ENCODE data around the gene TMEM141. TPM values are rescaled to one million over a fixed set of nuclear protein-coding genes. Genes with fewer than 3 reads are reported as not detected.

TMEM141 gene
- total and polyA plus RNA-seq, 11 donors, result 45.6 to 122 (median 66.9) TPM

DNA sequence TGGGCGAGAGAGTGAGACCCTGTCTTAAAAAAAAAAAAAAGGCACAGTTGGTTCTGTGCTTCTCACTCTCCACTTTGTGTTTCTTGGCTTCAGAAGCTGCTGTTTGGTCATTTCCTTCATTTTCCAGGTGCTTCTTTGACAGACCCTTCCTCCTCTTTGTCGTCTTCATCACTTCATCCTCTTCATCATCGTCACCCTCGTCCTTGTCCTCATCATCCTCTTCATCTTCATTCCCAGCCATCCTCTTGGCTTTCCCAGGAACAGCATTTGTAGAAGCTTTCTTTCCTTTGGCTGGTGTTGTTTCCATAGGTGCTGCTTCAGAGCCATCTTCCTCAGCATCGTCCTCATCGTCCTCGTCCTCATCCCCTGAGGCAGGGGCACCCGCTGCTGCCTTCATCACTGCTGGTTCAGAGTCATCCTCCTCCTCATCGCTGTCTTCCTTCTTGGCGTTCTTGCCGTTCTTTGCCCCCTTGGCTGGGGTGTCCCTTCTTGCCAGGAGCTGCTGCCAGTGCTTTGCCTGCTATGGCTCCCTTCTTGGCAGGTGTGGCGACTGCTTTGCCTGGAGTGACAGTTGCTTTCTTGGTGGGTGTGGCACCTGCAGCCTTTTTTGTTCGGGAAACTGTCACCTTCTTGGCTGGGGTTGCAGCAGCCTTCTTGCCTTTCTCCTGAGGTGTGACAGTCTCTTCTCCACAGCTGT, 23.7 kb downstream of the TMEM141 start:
- WGBS, 4 donors, result 92 to 94% (median 94%) methylated on average over 13 of the region's 13 CpGs
- H3K27ac ChIP-seq, result no peak overlapping the region
- H3K36me3 ChIP-seq, result peaks cover 0 to 46% (median 23%) of the 10 kb centered on the region in 9 donors
- ATAC-seq, result no peak
- DNase-seq, result no peak
- no peak overlapping the region for H3K4me3 ChIP-seq
- peaks cover 0 to 17% (median 11%) of the 10 kb centered on the region in 12 donors for H3K4me1 ChIP-seq
- no peaks in the 10 kb centered on the region for H3K27me3 ChIP-seq
- no peaks in the 10 kb centered on the region for H3K9me3 ChIP-seq
- TF ChIP-seq POLR2A (IDR thresholded peaks at IDR 0.05), result no peak
- TF ChIP-seq, protein P1, sequence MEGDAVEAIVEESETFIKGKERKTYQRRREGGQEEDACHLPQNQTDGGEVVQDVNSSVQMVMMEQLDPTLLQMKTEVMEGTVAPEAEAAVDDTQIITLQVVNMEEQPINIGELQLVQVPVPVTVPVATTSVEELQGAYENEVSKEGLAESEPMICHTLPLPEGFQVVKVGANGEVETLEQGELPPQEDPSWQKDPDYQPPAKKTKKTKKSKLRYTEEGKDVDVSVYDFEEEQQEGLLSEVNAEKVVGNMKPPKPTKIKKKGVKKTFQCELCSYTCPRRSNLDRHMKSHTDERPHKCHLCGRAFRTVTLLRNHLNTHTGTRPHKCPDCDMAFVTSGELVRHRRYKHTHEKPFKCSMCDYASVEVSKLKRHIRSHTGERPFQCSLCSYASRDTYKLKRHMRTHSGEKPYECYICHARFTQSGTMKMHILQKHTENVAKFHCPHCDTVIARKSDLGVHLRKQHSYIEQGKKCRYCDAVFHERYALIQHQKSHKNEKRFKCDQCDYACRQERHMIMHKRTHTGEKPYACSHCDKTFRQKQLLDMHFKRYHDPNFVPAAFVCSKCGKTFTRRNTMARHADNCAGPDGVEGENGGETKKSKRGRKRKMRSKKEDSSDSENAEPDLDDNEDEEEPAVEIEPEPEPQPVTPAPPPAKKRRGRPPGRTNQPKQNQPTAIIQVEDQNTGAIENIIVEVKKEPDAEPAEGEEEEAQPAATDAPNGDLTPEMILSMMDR (IDR thresholded peaks at IDR 0.05), result no peak
- intact Hi-C loops (cut with DNase I), result loop anchor here in 1 of 10 donors (2.0 kb wide), 1 partner anchor 46 kb away; no protein-coding TSS in a partner anchor

- peaks cover 0 to 41% (median 23%) of the 10 kb centered on the region in 9 donors for H3K36me3 ChIP-seq
- H3K4me1 ChIP-seq, result peaks cover 0 to 12% (median 6%) of the 10 kb centered on the region in 12 donors
- intact Hi-C loops (cut with DNase I), result loop anchor here in 1 of 10 donors (2.0 kb wide), 1 partner anchor 45 kb away; no protein-coding TSS in a partner anchor
- no peak for TF ChIP-seq POLR2A (IDR thresholded peaks at IDR 0.05)
- TF ChIP-seq, protein P1 (IDR thresholded peaks at IDR 0.05), result no peak
- ATAC-seq, result no peak
- H3K27me3 ChIP-seq, result no peaks in the 10 kb centered on the region
- DNase-seq, result no peak
- H3K27ac ChIP-seq, result no peak overlapping the region
- no peak overlapping the region for H3K4me3 ChIP-seq
- no peaks in the 10 kb centered on the region for H3K9me3 ChIP-seq
- WGBS, 4 donors, result 0 to 64% (median 47%) methylated on average over 1 of the region's 1 CpG
These were observed 24.3 kb downstream of the TMEM141 start for GRCh38 chr9:136815422-136815782.

DNA sequence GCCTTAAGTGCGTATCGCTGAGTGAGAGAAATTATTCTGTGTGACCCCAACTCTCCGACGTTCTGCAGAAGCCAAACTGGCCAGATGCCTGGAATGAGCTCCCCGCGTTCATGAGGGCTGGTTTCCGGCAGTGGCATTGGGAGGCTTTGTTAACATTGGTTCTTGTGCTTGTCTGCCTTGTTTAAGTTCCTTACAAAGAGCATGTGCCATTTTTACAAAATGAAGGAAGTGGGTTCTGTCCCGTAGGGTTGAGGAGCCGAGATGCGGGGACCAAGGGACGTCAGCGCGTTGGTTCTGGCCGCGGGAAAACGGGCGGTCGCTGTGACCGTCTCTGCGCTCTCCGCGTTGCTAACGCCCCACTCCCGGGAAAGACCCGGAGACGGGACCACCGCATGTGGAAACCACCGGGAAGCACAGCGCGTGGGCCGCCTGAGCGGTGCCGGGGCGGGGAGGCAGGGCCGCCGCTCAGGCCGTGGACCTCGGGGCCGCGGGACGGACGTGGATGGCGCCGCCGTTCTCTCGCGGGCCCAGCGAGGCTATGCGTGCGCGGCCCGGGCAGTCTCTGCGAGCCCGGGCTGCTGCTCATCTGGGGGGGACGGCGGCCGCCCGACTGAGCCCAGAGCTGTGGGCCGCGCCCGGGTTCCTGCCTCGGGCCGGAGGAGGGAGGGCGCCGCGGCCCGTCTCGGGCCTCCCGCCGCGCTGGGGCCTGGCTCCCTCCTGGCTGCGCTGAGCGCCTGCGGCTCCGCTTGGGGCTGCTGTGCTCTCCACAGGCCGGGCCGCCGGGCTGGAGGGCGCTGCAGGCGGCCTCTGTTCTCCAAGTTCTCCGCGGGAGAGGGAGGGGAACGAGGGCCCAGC, 30.1 kb downstream of the TMEM141 start:
- ATAC-seq, result peak in 3 of 4 donors; percentile 63 to 72 (median 70)
- peak in 1 of 5 donors; percentile 21 for DNase-seq
- H3K9me3 ChIP-seq, result no peaks in the 10 kb centered on the region
- H3K36me3 ChIP-seq, result peaks cover 0 to 39% (median 31%) of the 10 kb centered on the region in 9 donors
- peak overlapping the region in 4 of 12 donors; percentile 4 to 59 (median 26) for H3K27ac ChIP-seq
- no peaks in the 10 kb centered on the region for H3K27me3 ChIP-seq
- 12 to 29% (median 22%) methylated on average over 48 to 83 of the region's 83 CpGs for WGBS, 4 donors
- TF ChIP-seq, protein P1 (IDR thresholded peaks at IDR 0.05), result peak in 1 of 12 donors; percentile 9
- no peak for TF ChIP-seq POLR2A (IDR thresholded peaks at IDR 0.05)
- peak overlapping the region in 11 of 12 donors; percentile 6 to 61 (median 50) for H3K4me3 ChIP-seq
- H3K4me1 ChIP-seq, result peaks cover 0 to 18% (median 11%) of the 10 kb centered on the region in 12 donors
- intact Hi-C loops (cut with DNase I), result no loop called here

All from heart left ventricle (tissue), 16 donors.